Hindlimb muscle (tissue), 1 donor: Measurements from ENCODE around the gene ZBTB17. TPM values are rescaled to one million over a fixed set of nuclear protein-coding genes. Genes with fewer than 3 reads are reported as not detected.
"Not testable (repeated sequence)": the region's sequence is repeated elsewhere in the genome, so short reads cannot be mapped to it uniquely, and the experiment has no call there.

Experiments
- DNase-seq: peaks from one replicate; pipeline ENCODE4 v3.0.0-alpha.2; 2013
- polyA plus RNA-seq: library from polyadenylated mRNA; unstranded; fragments of 120-200 nt; gene quantifications from one replicate; pipeline ENCODE4 v1.2.1, GENCODE V29; 2013; ENCODE audit not compliant: insufficient read length

The ZBTB17 gene
- polyA plus RNA-seq, 1 donor: 24.5 TPM

DNA sequence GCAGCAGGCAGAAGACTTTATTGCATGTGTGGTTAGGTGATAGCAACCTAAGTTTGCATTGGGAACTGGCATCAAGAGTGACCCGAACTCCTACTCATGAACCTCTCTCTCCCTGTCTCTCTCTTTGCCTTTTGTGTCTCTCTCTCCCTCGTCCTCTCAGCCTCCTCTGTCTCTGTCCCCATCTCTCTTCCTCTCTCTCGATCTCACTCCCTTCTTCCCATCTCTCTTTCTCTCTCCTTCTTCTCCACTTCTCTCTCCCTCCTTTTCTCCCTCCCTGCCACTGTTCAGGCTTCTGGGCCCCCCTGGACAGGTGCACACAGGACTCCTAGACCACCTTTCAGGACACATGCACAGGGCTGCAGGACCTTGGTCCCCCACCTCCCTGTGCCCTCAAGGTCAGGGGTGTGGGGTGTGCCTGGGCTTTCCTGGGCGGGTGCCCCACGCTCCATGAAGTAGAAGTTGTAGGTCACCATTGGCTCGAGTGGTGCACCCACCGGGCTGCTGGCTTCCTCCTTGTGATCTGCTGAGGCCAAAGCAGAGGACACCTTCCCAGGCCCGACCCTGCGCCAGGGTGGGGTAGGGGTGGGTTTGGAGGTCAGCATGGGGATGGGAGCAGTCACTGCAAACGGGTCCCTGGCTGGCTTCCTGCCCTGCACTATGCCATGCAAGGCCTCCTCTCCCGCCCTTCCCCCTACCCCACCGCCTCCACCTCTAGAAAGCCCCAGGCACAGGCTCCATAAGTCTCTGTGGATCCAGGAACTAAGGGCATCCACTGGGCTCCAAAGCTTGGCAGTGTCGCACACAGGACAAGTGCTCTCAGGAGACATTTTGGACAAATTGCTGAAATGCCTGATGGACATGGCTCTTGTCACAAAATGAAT lies 13.2 kb upstream of the ZBTB17 start:
- DNase-seq: no peak

DNA sequence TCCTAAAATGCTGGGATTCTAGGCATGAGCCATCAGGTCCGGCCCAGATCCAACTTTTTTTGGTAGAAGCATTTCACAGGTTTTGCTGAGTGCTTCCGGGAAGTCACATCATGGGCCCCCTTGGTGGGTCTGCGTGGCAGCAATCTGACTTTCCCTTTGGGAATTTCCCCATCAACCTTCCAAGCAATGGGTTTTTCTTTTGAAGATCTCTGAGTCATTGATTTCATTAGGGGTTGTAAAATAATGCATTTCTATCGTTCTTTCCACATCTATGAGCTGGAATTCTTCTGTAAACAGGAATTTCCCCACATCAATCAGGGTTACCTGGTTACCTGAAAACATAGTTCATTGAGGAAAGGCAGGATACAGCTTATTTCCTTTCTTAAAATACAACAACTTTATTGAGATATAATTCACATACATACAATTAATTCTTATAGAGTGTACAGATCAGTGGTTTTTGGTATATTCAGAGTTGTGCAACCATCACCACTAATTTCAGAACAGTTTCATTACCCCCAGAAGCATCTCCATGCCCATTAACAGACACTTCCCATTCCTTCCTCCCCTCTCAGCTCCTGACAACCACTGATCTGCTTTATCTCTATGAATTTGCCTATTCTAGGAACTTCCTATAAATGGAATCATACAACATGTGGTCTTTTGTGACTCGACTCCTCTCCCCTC lies 9.9 kb upstream of the ZBTB17 start:
- DNase-seq: no peak

DNA sequence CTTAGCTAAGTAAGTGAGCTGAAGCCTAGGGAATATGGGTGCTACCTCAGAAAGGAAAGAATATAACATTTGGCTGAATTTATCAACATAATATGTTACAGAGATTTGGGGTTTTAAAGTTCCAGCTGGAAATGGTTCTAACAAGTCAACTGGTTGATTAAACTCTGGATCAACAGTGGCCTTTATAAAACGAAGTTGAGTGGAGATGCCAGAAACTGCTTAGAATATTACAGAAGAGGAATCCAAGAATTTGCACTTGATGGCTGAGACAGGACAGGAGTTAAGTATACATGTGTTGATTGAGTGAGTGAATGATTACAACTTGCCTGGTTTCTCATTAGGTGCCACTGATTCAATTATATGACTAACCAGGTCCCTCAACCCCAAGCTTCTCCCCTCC lies 7.4 kb upstream of the ZBTB17 start:
- no peak for DNase-seq

DNA sequence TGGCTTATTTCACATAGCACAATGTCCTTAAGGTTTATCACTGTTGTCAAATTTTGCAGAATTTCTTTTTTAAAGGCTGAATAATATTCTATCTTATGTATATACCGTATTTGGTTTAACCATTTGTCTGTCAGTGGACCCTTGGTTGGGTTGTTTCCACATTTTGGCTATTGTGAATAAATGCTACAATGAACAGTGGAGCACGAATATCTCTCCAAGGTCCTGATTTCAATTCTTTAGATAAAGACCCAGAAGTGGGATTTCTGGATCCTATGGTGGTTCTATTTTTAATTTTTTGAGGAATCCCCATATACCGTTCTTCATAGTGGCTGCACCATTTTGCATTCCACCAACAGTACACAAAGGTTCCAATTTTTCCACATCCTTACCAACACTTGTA lies 5.8 kb upstream of the ZBTB17 start:
- no peak for DNase-seq

DNA sequence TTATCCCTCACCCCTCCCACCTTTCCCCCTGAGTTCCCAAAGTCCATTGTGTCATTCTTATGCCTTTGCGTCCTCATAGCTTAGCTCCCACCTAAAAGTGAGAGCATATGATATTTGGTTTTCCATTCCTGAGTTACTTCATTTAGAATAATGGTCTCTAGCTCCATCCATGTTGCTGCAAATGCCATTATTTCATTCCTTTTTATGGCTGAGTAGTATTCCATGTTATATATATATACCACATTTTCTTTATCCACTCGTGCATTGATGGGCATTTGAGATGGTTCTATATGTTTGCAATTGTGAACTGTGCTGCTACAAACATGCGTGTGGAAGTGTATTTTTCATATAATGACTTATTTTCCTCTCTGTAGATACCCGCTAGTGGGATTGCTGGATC lies 2.0 kb upstream of the ZBTB17 start:
- DNase-seq: not testable (repeated sequence)

DNA sequence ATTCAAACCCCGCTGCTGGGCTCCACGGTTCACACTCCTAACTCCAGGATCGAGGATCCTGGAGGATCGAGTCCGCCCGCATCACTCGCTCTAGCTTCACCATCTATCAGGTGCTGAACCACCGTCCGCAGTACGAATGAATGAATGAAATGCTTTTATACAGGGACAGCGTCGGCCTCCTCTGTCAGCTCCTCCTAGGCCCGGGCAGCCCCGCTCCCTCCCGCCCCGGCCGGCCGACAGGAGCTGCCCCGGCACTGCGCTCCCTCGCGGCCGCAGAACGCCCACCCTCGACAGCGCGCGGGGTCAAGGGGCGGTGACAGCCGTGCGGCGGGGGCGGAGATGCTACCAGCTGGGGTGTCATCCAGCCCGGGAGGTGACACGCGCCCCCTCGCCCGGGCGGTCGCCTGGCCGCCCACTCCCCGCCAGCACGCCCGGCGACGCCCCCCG lies 520 bp downstream of the ZBTB17 start:
- DNase-seq: no peak

DNA sequence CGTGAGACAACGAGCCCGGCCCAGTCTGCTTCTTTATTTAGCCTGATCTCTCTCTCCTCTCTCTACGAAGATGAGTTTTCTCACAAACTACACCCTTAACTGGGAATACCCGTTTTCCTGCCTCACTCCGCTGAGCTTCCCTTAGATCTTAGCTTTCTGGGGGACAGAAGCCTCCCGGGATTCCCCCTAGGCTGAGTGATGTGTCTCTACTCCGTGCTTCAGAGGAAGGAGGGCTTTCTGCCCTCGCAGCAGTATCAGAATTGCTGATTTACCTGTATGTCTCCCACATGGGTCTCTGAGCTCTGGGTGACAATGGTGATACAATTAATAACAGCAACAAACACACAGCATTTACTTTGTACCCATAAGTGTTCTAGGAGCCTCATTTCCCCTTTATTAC lies 1.0 kb downstream of the ZBTB17 start:
- no peak for DNase-seq

DNA sequence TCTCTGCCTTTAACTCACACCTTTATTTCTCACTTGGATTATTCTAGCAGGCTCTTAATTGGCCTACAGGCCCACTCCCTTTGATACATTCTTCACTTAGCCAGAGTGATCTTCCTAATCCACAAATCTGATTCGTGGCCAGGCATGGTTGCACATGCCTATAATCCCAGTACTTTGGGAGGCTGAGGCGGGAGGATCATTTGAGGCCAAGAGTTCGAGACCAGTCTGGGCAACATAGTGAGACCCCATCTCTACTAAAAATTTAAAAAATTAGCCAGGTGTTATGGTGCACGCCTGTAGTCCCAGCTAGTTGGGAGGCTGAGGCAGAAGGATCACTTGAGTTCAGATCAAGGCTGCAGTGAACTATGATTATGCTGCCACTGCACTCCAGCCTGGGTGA lies 2.1 kb downstream of the ZBTB17 start:
- DNase-seq: no peak

DNA sequence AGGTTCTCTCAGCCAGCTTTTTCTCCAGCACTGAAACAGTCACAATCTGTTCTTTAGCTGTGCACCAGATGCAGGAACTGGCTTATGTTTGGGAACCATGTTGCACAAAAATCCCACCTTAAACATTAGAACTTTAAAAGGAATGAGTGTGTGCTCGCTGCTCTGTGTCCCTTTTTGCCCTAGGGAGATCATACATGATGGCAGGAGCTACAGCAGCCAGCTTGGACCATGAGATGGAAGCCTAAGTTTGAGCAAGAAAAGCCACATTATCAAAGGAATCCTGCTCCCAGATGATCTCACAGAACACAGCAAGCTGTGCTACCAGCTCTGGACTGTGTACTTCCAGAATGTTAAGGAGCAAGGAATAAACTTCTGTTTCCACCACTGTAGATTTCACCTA lies 3.5 kb downstream of the ZBTB17 start:
- no peak for DNase-seq

DNA sequence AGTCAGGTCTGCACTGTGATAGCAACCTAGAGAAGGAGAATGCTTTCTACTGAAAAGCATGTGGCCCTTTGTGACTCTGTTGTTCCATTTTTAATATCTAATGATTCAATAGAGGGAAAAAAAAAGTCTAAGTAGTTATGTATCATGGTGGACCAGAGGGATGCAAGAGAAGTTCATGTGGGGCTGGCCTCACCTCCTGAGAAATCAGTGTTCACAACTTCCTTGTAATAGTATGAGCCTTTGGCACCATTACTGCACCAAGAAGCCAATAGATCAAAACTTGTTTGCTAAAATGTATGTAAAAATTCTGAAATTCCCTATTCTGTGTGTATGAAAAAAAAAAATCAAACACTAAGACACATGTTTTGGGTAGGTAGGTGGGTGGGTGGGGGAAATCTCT lies 5.0 kb downstream of the ZBTB17 start:
- no peak for DNase-seq

DNA sequence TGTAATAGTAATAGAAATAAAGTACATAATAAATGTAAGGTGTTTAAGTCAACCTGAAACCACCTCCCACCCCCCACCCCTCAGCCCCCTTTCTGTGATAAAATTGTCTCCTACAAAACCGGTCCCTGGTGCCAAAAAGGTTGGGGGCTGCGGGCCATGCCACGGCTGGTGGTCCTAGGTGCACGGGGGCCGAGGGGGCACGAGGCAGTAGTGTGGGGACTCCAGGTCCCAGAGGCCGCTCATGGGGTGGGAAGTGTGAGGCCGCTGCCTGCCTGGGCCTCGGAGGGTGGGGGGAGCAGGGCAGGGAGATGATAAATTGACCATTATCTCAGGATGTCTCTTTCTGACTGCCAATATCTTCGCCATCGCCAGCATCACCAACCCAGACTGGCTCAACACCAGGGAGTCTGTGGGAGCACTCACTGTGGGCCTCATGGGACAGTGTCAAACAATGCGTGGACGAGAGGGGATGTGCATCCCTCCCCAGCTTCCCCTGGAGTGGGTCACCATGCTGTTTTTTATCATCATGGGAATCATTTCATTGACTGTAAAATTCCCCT lies 6.5 kb downstream of the ZBTB17 start:
- DNase-seq: no peak

DNA sequence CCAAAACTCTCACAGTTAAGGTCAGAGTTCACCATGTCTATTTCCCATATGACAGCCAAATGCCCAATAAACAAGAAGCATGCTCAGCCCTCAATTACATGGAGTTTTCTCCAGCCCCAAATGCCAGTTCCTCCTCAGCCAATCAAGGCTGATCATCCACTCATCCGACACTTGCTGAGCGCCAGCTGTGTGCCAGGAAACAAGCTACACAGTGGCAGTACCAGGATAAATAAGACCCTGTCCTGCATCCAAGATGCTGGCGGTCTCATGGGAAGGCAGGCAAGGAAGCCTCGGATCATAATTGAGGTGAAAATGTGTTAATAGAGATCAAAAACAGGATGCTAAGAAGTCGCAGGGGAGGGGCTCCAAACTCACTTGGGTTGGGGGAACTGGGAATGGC lies 7.7 kb downstream of the ZBTB17 start:
- DNase-seq: no peak

DNA sequence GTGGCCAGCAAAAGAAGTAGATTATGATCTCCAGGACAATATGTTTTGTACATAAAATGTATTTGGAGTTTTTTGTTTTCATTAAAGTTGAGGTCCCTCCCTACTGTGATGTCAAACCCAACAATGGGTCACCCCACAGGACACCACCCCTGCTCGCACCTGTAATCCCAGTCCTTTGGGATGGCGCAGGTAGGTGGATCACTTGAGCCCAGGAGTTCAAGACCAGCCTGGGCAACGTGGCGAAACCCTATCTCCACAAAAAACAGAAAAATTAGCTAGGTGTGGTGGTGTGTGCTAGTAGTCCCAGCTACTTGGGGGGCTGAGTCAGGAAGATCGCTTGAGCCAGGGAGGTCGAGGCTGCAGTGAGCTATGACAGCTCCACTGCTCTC lies 9.0 kb downstream of the ZBTB17 start:
- DNase-seq: no peak

DNA sequence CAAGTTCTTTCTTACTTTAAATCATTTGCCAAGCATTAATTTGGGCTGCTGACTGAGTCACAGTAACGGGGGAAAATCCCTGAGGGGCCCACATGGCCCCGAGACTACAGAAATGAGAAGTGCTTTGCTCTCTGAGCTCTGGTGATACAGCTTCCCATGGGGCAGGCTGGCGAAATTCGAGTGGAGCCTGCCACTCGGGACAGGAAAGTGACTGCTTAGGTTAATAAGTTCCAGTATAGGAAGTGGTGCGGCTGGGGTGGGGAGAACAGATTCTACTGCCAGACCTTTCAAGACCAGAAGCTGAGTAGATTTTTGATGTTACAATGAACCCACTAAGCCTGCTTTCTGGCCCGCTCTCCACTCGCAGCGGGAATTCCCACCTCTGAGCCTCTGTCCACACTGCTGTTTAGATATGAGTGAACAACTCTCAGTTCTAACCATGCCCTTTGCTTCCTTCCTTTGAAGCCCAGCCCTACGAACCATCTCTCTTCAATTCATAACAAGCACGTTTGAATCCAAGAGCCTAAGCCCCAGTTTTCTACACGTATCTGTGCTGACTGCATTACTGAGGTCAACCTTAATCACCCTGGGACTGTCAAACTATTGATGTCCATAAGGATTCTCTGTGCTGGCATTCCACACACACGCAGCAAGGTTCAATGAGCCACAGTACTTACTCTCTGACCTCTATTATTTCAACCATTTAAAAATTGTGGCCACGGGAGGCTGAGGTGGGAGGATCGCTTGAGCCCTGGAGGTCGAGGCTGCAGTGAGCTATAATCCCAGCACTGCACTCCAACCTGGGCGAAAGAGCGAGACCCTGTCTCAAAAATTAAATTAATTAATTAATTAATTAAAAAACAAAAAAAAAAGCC lies 9.6 kb downstream of the ZBTB17 start:
- DNase-seq: no peak

DNA sequence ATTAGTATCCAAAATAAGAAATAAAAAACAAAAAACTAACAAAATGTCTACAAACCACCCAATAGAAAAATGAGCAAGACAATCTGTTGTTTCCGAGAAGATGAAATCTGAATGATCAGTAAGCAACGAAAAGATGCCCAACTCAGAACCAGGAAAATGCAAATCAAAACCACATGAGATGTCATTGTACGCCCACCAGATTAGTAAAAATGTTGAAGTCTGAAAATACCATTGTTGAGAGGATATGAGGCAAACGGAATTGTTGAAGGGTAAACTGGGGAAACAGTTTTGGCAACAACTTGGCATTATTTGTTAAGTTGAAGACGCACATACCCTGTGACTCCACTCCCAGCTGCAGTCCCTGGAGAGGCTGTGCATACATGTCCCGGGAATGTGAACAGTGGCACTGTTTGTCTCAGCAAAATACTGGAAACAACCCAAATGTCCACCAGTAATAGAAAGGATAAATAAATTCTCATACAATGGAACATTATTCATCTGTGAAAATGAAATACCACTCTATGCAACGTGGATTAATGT lies 10.6 kb downstream of the ZBTB17 start:
- DNase-seq: no peak

DNA sequence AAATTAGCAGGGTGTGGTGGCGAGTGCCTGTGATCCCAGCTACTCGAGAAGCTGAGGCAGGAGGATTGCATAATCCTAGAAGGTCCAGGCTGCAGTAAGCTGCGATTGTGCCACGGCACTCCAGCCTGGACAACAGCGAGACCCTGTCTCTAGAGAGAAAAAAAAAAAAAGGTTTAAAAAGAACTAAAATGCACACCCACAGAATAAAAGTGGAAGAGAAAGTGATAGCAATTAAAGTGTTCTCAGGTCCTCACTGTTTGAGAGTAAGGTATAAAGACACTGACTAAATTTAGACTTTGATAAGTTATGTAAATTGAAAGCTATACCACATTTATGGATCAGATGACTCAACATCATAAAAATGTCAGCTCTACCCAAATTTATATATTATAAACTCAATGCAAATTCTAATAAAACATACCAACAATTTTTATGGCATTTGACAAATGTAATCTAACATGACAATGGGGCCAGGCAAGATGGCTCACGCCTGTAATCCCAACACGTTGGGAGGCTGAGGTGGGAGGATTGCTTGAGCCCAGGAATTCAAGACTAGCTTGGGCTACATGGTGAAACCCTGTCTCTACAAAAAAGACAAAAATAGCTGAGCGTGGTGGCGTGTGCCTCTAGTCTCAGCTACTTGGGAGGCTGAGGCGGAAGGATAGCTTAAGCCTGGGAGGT lies 11.8 kb downstream of the ZBTB17 start:
- no peak for DNase-seq

DNA sequence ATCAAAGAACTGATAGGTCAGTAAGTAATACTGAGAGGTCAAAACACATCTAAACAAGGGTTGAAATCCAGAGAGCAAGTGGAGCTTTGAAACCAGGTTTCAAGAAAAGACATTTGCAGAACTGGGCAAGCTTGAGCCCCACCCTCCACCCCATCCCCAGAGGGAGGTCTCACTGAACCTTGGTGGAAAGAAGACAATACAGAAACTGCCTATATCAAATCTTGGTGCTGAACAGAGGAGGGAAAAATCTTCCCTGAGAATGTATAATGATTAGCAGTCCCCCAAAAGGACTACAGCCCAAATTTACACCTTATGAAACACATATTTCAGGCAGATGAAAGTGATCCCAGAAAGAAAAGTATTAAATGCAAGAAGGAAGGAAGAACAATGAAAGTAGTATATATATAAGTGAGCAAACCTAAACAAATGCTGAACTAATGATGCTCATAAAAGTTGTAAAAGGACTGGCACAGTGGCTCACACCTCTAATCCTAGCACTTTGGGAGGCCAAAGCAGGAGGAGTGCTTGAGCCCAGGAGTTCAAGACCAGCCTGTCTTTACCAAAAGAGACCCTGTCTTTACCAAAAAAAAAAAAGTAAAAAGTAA lies 12.4 kb downstream of the ZBTB17 start:
- DNase-seq: no peak

DNA sequence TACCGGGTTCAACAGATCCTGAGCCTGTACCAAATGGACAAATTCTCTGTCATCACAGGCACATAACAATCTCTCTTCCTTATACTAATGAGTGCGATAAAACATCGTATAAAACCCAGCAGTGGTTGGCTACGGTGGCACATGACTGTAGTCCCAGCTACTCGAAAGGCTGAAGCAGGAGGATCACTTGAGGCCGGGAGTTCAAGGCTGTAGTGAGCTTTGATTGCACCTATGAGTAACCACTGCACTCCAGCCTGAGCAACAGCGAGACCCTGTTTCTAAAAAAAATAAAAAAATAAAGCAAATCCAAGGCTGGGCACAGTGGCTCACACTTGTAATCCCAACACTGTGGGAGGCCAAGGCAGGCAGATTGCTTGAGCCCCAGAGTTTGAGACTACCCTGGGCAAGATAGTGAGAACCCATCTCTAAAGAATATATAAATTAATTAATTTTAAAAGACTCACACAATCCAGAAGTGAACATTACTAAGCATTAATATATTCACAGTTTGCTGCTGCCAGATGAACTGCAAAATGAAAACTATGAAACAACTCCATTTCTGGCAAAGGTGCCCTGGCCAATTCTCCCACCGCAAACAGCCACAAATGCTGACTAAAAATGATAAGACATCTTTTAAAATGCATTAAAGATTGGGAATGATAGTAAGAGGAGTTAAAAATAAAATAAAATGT lies 13.1 kb downstream of the ZBTB17 start:
- DNase-seq: no peak

DNA sequence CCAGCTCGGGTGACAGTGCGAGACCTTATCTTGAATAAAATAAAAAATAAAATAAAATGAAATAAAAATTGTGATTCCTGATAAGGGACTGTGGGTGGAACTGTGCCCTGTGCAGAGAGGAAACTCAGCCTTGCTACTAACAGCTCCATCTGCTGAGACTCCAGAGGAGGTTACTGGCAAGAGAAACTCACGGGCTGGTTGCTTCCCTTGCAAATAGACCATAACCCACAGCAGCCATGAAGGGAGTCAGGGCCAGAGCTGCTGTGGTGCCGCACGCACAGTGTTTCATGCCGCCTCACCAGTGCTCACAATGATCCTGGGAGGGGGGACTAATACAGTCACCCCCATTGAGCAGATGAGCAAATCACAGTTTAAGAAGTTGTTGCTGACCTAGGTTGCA lies 13.7 kb downstream of the ZBTB17 start:
- no peak for DNase-seq

DNA sequence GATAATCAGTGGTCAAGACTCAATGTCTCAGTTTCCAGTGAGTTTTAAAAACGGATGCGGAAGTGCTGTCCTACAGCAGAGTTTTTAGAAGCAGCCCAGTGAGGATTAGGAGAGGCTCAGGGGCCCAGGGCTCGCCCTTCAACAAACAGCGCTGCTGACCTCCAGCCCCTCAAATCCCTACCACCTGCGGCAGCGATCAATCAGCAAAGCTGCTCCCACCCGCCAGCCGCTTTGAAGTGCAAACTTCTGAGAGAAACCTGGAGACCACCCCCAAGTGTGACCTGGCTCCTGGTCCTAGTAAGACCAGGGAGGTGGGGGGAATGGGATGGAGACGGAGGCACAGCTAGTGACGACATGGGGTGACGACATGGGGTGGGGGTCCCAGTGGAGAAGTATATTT lies 14.4 kb downstream of the ZBTB17 start:
- no peak for DNase-seq

DNA sequence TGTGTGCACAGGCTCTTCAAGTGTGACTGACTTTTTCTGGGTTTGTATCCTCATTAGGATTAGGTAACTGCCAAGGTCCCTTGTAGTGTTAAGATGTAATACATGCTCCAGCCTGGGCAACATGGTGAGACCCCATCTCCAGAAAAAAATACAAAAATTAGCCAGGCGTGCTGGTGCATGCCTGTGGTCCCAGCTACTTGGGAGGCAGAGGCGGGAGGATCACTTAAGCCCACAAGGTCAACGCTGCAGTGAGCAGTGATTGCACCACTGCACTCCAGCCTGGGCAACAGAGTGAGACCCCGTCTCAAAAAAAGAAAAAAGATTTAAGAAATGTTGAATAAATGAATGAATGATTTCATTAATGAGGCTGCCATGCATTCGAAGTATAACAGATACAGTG lies 15.1 kb downstream of the ZBTB17 start:
- no peak for DNase-seq
